Aorta (tissue), 5 donors: Measurements from ENCODE around the gene RASGRP2. TPM values are rescaled to one million over a fixed set of nuclear protein-coding genes. Genes with fewer than 3 reads are reported as not detected.
A peak's percentile ranks its signal among the peaks of the same experiment; 100 is the strongest.

ENCODE experiments used
- ATAC-seq: fragments of 200-7000 bp; cut with Tn5 transposase; one replicate; pipeline ENCODE4 v1.9.1; 2022; ENCODE audit warnings: moderate library complexity; ENCODE audit not compliant: low FRiP score
- DNase-seq, 2 donors: peaks; one replicate each; pipeline ENCODE4 v3.0.0-alpha.2; 2020
- H3K27ac ChIP-seq, 2 donors: one replicate each; pipeline ENCODE4 v1.5.1; 2013; ENCODE audit warnings: low read length in 2 of 2, mild to moderate bottlenecking in 2 of 2, moderate library complexity in 2 of 2, control low read depth in 1 of 2, inconsistent platforms in 1 of 2, low read depth in 1 of 2
- H3K27me3 ChIP-seq, 2 donors: one replicate each; pipeline ENCODE4 v1.6.1; 2013; ENCODE audit warnings: control low read depth in 1 of 2, low read length in 1 of 2, mild to moderate bottlenecking in 1 of 2, moderate library complexity in 1 of 2; ENCODE audit not compliant: insufficient read depth in 2 of 2, control insufficient read depth in 1 of 2
- H3K36me3 ChIP-seq, 2 donors: one replicate each; pipeline ENCODE4 v1.6.1; 2013; ENCODE audit warnings: control low read depth in 1 of 2, low read length in 1 of 2, mild to moderate bottlenecking in 1 of 2; ENCODE audit not compliant: insufficient read depth in 2 of 2, control insufficient read depth in 1 of 2
- H3K4me1 ChIP-seq, 2 donors: one replicate each; pipeline ENCODE4 v1.6.1; 2013; ENCODE audit warnings: low read length in 2 of 2, control low read depth in 1 of 2, mild to moderate bottlenecking in 1 of 2, moderate library complexity in 1 of 2; ENCODE audit not compliant: insufficient read depth in 2 of 2, control insufficient read depth in 1 of 2
- H3K4me3 ChIP-seq, 2 donors: one replicate each; pipeline ENCODE4 v1.5.1; 2013; ENCODE audit warnings: low read length in 2 of 2, control low read depth in 1 of 2, mild to moderate bottlenecking in 1 of 2
- H3K9me3 ChIP-seq: one replicate; pipeline ENCODE4 v1.6.1; 2013; ENCODE audit warnings: mild to moderate bottlenecking, low read length; ENCODE audit not compliant: control insufficient read depth
- WGBS, 2 donors: extraction: QIAGEN DNeasy Blood & Tissue Kit; methylation state at CpG; one replicate each; pipeline ENCODE4 v1.1.7; 2013; 5-methylcytosine and 5-hydroxymethylcytosine counted together
- intact Hi-C, 2 donors: fragments of 100-400 bp; cut with DNase I; formaldehyde crosslinking; loops; one replicate each; pipeline versions ENCODE4 v1.14.2 to v1.15.0; 2022
- polyA plus RNA-seq, 2 donors: library from polyadenylated mRNA; stranded (reverse); fragments of 200-250 nt; gene quantifications; one replicate each; pipeline ENCODE4 v1.2.3, GENCODE V29; 2013
- total RNA-seq, 2 donors: library from RNA; stranded (reverse); fragmentation: NEBNext Ultra II Directional; extraction: Animal tissue kit (Norgen Biotek cat#: 25700); gene quantifications; one replicate each; pipeline ENCODE4 v1.2.1, GENCODE V29; 2021
- donor health status: healthy with polysubstance abuse.
- donor health status: Bipolar disorder and iron deficiency.
- donor health status: DM: no; HTN: no; CAD: no.
- donor health status: DM: no; HTN: no; CAD: no.
- donor health status: DM: yes; HTN: yes; CAD: no.

RASGRP2 gene
- total and polyA plus RNA-seq, 4 donors, result 20.8 to 152 (median 48.6) TPM

- no peaks in the 10 kb centered on the region for H3K9me3 ChIP-seq
- WGBS, 2 donors, result 39 to 43% methylated on average over 7 of the region's 7 CpGs
- no peaks in the 10 kb centered on the region for H3K27me3 ChIP-seq
- peak in 1 of 2 donors; percentile 70 for DNase-seq
- H3K4me1 ChIP-seq, result peaks cover 0 to 1% of the 10 kb centered on the region in 2 donors
- intact Hi-C loops, result no loop called here
- peak overlapping the region in 1 of 2 donors; percentile 16 for H3K27ac ChIP-seq
- no peak for ATAC-seq
- H3K4me3 ChIP-seq, result no peak overlapping the region
- peaks cover 0 to 2% of the 10 kb centered on the region in 2 donors for H3K36me3 ChIP-seq
Measured at GRCh38 chr11:64760759-64761420, 16.9 kb upstream of the RASGRP2 start.

GRCh38 chr11:64759722-64760719 lies 16.1 kb upstream of the RASGRP2 start, which contains the start of gene PYGM:
PYGM (minus strand) TSS chr11:64759974; CDS start chr11:64759898, 76 bp downstream.
- intact Hi-C loops, result no loop called here
- Histone ChIP-seq H3K27me3 (no peaks in the 10 kb centered on the region), H3K4me1 (peaks cover 0 to 1% of the 10 kb centered on the region in 2 donors), H3K9me3 (no peaks in the 10 kb centered on the region), H3K36me3 (peaks cover 0 to 2% of the 10 kb centered on the region in 2 donors), H3K4me3 (no peak within 1 kb of the TSS), H3K27ac (peak within 1 kb of the TSS in 1 of 2 donors; percentile 58)
- peak; percentile 92 to 95 for DNase-seq
- 8 to 11% methylated on average over 24 of the region's 24 CpGs for WGBS, 2 donors
- peak; percentile 91 for ATAC-seq

DNA sequence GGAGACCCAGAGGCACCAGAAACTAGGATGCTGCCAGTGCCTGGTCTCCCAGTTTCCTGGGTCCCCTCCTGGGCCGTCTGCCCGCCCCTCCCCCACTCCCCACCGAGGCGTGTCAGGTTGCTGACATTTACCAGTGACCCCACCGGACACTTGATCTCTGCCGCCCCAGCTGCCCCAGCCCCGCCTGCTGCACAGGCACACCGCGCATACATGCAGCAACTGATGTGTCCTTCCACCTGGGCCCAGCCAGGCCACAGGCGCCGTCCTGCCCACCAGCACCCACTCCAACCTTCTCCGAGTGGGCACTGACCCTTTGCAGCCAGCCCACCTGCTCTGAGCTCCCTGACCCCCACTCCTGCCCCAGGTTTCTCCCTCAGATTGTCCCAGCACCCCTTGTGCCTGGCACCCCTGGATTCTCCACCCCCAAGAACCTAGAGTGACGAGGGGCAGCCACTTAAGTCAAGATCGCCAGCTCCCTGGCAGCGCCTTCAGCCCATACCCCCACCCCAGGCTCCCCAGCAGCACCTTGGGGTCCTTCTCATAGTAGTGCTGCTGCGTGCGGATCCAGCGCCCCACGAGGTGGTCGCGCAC lies 15.3 kb upstream of the RASGRP2 start:
- DNase-seq (peak in 1 of 2 donors; percentile 77), ATAC-seq (peak; percentile 31)
- intact Hi-C loops, result no loop called here
- H3K9me3 ChIP-seq, result no peaks in the 10 kb centered on the region
- peak overlapping the region in 1 of 2 donors; percentile 58 for H3K27ac ChIP-seq
- H3K27me3 ChIP-seq, result no peaks in the 10 kb centered on the region
- H3K4me3 ChIP-seq, result no peak overlapping the region
- H3K36me3 ChIP-seq, result no peaks in the 10 kb centered on the region
- peaks cover 0 to 1% of the 10 kb centered on the region in 2 donors for H3K4me1 ChIP-seq
- 15 to 20% methylated on average over 21 of the region's 21 CpGs for WGBS, 2 donors

DNA sequence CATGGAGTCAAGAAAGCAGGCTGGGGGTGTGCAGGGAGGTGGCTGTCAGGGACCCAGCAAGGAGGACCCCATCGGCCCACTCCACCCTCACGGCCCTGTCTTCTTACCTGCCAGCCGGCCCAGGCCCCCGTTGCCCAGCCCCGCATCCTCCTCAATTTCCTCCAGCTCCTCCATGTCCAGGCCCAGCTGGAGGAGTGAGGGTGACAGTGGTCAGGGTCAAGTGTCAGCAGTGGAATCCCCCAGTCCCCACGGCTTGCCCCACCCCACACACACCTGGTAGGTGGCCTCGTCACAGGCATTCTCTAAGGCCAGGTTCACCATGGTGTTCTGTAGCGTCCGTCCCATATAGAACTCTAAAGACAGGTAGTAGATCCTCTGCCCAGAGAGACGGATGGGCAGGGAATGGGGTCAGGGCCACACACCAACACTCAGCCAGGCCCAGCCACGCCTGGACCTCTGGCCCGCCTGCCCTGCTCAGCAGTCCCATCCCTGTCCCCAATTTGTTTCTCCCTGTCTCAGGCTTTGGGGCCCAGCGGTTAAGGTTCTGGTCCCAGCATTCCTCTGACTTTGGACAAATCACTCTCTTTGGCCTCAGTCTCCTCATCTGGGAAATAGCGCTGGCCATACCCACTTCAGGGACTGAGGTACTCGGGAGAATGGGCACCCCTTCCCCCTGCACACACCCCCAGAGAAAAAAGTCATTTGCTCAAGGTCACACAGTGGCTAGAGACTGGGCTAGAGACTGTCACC lies 14.6 kb upstream of the RASGRP2 start:
- no peak overlapping the region for H3K4me3 ChIP-seq
- H3K36me3 ChIP-seq, result no peaks in the 10 kb centered on the region
- WGBS, 2 donors, result 85 to 91% methylated on average over 15 of the region's 15 CpGs
- intact Hi-C loops, result no loop called here
- peak; percentile 34 to 58 for DNase-seq
- no peak overlapping the region for H3K27ac ChIP-seq
- no peaks in the 10 kb centered on the region for H3K4me1 ChIP-seq
- H3K9me3 ChIP-seq, result no peaks in the 10 kb centered on the region
- H3K27me3 ChIP-seq, result no peaks in the 10 kb centered on the region
- no peak for ATAC-seq

GRCh38 chr11:64757549-64758329 lies 13.8 kb upstream of the RASGRP2 start:
- no peak overlapping the region for H3K27ac ChIP-seq
- ATAC-seq (no peak), DNase-seq (peak; percentile 48 to 66)
- no peaks in the 10 kb centered on the region for H3K27me3 ChIP-seq
- no peaks in the 10 kb centered on the region for H3K36me3 ChIP-seq
- no peak overlapping the region for H3K4me3 ChIP-seq
- 86% methylated on average over 19 of the region's 19 CpGs for WGBS, 2 donors
- H3K9me3 ChIP-seq, result no peaks in the 10 kb centered on the region
- no peaks in the 10 kb centered on the region for H3K4me1 ChIP-seq
- intact Hi-C loops, result no loop called here

- DNase-seq (peak; percentile 40 to 53), ATAC-seq (no peak)
- no peak overlapping the region for H3K4me3 ChIP-seq
- no peak overlapping the region for H3K27ac ChIP-seq
- H3K4me1 ChIP-seq, result no peaks in the 10 kb centered on the region
- no peaks in the 10 kb centered on the region for H3K9me3 ChIP-seq
- no peaks in the 10 kb centered on the region for H3K36me3 ChIP-seq
- intact Hi-C loops, result no loop called here
- no peaks in the 10 kb centered on the region for H3K27me3 ChIP-seq
- 86 to 87% methylated on average over 13 of the region's 13 CpGs for WGBS, 2 donors
Measured at GRCh38 chr11:64755681-64756361, 11.9 kb upstream of the RASGRP2 start.

DNA sequence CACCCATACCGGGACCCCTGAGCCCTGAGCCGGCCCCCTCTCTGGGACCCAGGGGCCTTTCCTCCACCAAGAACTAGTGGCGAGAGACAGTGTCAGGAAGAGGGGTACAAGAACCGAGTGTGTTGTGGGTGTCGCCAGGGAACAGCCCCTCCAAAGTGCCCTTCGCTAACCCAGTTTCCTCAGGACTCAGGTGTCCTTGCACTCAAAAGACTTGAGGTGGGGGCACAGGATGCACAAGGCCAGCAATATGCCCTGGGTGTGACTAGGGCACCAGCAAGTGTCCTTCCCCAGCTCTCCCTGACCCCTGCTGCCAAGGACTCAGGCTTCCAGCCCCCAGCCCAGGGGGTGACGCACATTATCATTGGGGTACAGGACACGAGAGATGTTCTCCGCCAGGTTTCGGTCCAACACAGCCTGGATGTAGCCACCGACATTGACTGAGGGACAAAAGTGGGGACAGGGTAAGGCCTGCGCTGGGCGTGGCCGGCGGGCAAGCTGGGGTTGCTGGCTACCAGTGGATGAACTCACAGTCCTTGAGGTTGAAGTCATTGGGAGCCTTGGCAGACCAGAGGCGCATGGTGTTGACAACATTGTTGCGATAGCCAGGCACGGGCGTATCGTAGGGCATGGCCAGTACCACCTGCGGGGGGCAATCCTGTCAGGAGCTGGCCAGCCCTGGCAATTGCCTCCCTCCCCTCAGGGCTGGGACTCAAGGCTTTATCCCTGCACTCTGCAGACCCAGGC lies 11.1 kb upstream of the RASGRP2 start:
- intact Hi-C loops, result no loop called here
- Histone ChIP-seq H3K36me3 (no peaks in the 10 kb centered on the region), H3K4me1 (no peaks in the 10 kb centered on the region), H3K4me3 (no peak overlapping the region), H3K27me3 (no peaks in the 10 kb centered on the region), H3K9me3 (no peaks in the 10 kb centered on the region), H3K27ac (no peak overlapping the region)
- WGBS, 2 donors, result 92% methylated on average over 21 of the region's 21 CpGs
- no peak for ATAC-seq
- DNase-seq, result peak; percentile 32 to 73
